A673 (cell line): ENCODE measurements around the gene ZNF316. TPM values are rescaled to one million over a fixed set of nuclear protein-coding genes. Genes with fewer than 3 reads are reported as not detected.

Experiments used
- BruUV-seq: library from RNA; stranded (reverse); fragments of 400-500 nt; replicated peaks from 2 replicates; lab custom pipeline; 2021; lab: Mats Ljungman, UMichigan
- CTCF ChIA-PET: fragments of 300-600 bp; sonication (Branson Sonifier 250); formaldehyde crosslinking; loops from one replicate; lab custom pipeline; 2022; ENCODE audit warnings: antibody characterized with exemption; lab: Charles Lee
- POLR2A ChIA-PET: fragments of 300-600 bp; sonication (Branson Sonifier 250); formaldehyde crosslinking; loops from one replicate; lab custom pipeline; 2022; ENCODE audit warnings: antibody characterized with exemption; ENCODE audit not compliant: low non-redundant PET; lab: Charles Lee
- DNase-seq: peaks from one replicate; pipeline ENCODE4 v3.0.0-alpha.2; 2015; ENCODE audit warnings: low spot score
- H3K27ac ChIP-seq: fragments of 200-600 bp; sonication (generic); 2 replicates; pipeline ENCODE4 v1.5.1; 2016; ENCODE audit warnings: mixed run types, low read depth, mild to moderate bottlenecking, mixed read lengths, antibody characterized with exemption, low read length; ENCODE audit not compliant: poor library complexity, severe bottlenecking
- H3K27me3 ChIP-seq: fragments of 200-600 bp; sonication (generic); replicated peaks from 2 replicates; pipeline ENCODE4 v1.6.1; 2017; ENCODE audit warnings: mixed run types, low read depth, mild to moderate bottlenecking, mixed read lengths, antibody characterized with exemption, low read length; ENCODE audit not compliant: insufficient read depth, poor library complexity
- H3K36me3 ChIP-seq: fragments of 200-600 bp; sonication (generic); 2 replicates; pipeline ENCODE4 v1.6.1; 2016; ENCODE audit warnings: mixed run types, mild to moderate bottlenecking, mixed read lengths, antibody characterized with exemption, low read length; ENCODE audit not compliant: insufficient read depth, poor library complexity, severe bottlenecking
- H3K4me1 ChIP-seq: fragments of 200-600 bp; sonication (generic); 2 replicates; pipeline ENCODE4 v1.6.1; 2017; ENCODE audit warnings: mixed run types, mild to moderate bottlenecking, mixed read lengths, antibody characterized with exemption, low read length; ENCODE audit not compliant: insufficient read depth, poor library complexity, severe bottlenecking
- H3K4me3 ChIP-seq: fragments of 200-600 bp; sonication (generic); 2 replicates; pipeline ENCODE4 v1.5.1; 2016; ENCODE audit warnings: low read depth, mixed run types, mild to moderate bottlenecking, mixed read lengths, low read length; ENCODE audit not compliant: poor library complexity, severe bottlenecking
- H3K9me3 ChIP-seq: fragments of 200-600 bp; sonication (generic); 2 replicates; pipeline ENCODE4 v1.6.1; 2016; ENCODE audit warnings: mixed run types, low read depth, mild to moderate bottlenecking, mixed read lengths, antibody characterized with exemption, low read length; ENCODE audit not compliant: poor library complexity, severe bottlenecking
- EZH2 ChIP-seq: fragments of 200-600 bp; sonication (generic); IDR thresholded peaks from 2 replicates; pipeline ENCODE4 v1.6.1; 2017; ENCODE audit warnings: borderline replicate concordance, low read depth, mild to moderate bottlenecking, mixed read lengths, antibody characterized with exemption, low read length; ENCODE audit not compliant: poor library complexity, severe bottlenecking
- intact Hi-C: fragments of 100-400 bp; cut with micrococcal nuclease; formaldehyde crosslinking; loops from one replicate; pipeline ENCODE4 v1.10.0; 2022; ENCODE audit not compliant: unreplicated experiment
- total RNA-seq: library from RNA; stranded (reverse); gene quantifications from 2 replicates; pipeline ENCODE4 v1.2.3, GENCODE V29; 2021
- TF ChIP-seq, protein P1 (sequence below): fragments of 300-800, 200-600 bp; sonication (generic); conservative IDR thresholded peaks from 2 replicates; pipeline ENCODE4 v1.5.1; 2017; ENCODE audit warnings: low read depth, mild to moderate bottlenecking, antibody characterized with exemption, low read length, moderate library complexity, mixed read lengths

Gene ZNF316
- total RNA-seq, 1 experiment from 2014 or later = 32.1 TPM

DNA sequence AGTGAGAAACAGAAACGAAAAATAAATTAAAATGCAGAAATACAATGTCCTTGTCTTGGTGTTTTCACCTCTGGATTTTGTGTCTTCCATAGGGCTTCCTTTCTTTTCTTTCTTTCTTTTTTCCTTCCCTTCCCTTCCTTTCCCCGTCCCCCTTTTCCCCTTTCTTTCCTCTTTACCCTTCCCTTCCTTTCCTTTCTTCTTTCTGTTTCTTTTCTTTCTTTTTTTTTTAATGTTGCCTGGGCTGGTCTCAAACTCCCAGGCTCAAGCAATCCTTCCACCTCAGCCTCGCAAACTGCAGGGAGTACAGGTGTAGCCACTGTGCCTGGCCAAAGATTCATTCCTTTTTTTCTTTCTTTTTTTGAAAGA is 12.9 kb upstream of the ZNF316 start:
- no peak for TF ChIP-seq EZH2
- TF ChIP-seq, protein P1, sequence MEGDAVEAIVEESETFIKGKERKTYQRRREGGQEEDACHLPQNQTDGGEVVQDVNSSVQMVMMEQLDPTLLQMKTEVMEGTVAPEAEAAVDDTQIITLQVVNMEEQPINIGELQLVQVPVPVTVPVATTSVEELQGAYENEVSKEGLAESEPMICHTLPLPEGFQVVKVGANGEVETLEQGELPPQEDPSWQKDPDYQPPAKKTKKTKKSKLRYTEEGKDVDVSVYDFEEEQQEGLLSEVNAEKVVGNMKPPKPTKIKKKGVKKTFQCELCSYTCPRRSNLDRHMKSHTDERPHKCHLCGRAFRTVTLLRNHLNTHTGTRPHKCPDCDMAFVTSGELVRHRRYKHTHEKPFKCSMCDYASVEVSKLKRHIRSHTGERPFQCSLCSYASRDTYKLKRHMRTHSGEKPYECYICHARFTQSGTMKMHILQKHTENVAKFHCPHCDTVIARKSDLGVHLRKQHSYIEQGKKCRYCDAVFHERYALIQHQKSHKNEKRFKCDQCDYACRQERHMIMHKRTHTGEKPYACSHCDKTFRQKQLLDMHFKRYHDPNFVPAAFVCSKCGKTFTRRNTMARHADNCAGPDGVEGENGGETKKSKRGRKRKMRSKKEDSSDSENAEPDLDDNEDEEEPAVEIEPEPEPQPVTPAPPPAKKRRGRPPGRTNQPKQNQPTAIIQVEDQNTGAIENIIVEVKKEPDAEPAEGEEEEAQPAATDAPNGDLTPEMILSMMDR = no peak
- Histone ChIP-seq H3K36me3 (no peaks in the 10 kb centered on the region), H3K27ac (no peak overlapping the region), H3K27me3 (no peaks in the 10 kb centered on the region), H3K4me3 (no peak overlapping the region), H3K9me3 (no peaks in the 10 kb centered on the region), H3K4me1 (no peaks in the 10 kb centered on the region)
- no TSS peak for BruUV-seq
- intact Hi-C loops = no loop called here
- ChIA-PET CTCF (interaction anchor here (0.6 kb wide), 1 partner anchor 11 kb away, joined by 3 read pairs; no protein-coding TSS in a partner anchor), POLR2A (no interaction called here)
- no peak for DNase-seq

GRCh38 chr7:6628045-6628444 is 9.1 kb upstream of the ZNF316 start:
- ChIA-PET CTCF (no interaction called here), POLR2A (no interaction called here)
- Histone ChIP-seq H3K36me3 (no peaks in the 10 kb centered on the region), H3K27ac (no peak overlapping the region), H3K9me3 (no peaks in the 10 kb centered on the region), H3K4me1 (no peaks in the 10 kb centered on the region), H3K27me3 (no peaks in the 10 kb centered on the region), H3K4me3 (no peak overlapping the region)
- no TSS peak for BruUV-seq
- no peak for DNase-seq
- intact Hi-C loops = no loop called here
- TF ChIP-seq, protein P1 = no peak
- no peak for TF ChIP-seq EZH2

GRCh38 chr7:6630007-6630849 is 6.9 kb upstream of the ZNF316 start:
- H3K27ac ChIP-seq = no peak overlapping the region
- no peaks in the 10 kb centered on the region for H3K4me1 ChIP-seq
- H3K4me3 ChIP-seq = no peak overlapping the region
- ChIA-PET CTCF (no interaction called here), POLR2A (no interaction called here)
- TF ChIP-seq, protein P1 = no peak
- TF ChIP-seq EZH2 = no peak
- no peak for DNase-seq
- intact Hi-C loops = no loop called here
- no TSS peak for BruUV-seq
- no peaks in the 10 kb centered on the region for H3K36me3 ChIP-seq
- H3K9me3 ChIP-seq = no peaks in the 10 kb centered on the region
- H3K27me3 ChIP-seq = no peaks in the 10 kb centered on the region
